OCI-LY7 (cell line): ENCODE results near the gene GALNT17. TPM values are rescaled to one million over a fixed set of nuclear protein-coding genes. Genes with fewer than 3 reads are reported as not detected.

Experiments
- BruUV-seq: library from RNA; stranded (reverse); fragments of 400-500 nt; replicated peaks from 2 replicates; lab custom pipeline; 2021; lab: Mats Ljungman, UMichigan
- CTCF ChIA-PET: fragments of 300-600 bp; sonication (Branson Sonifier 250); formaldehyde crosslinking; loops from one replicate; lab custom pipeline; 2022; ENCODE audit warnings: antibody characterized with exemption; ENCODE audit not compliant: unreplicated experiment; lab: Charles Lee
- POLR2A ChIA-PET: fragments of 300-600 bp; sonication (Branson Sonifier 250); formaldehyde crosslinking; loops from one replicate; lab custom pipeline; 2022; ENCODE audit warnings: antibody characterized with exemption; lab: Charles Lee
- DNase-seq: peaks from one replicate; pipeline ENCODE4 v3.0.0-alpha.2; 2015; ENCODE audit warnings: low spot score
- H2AFZ ChIP-seq: fragments of 200-600 bp; sonication (generic), shearing (Covaris generic); 2 replicates; pipeline ENCODE4 v1.6.1; 2014; ENCODE audit warnings: mild to moderate bottlenecking, antibody characterized with exemption, low read length, moderate library complexity
- H3K27ac ChIP-seq: fragments of 200-600 bp; sonication (generic); 2 replicates; pipeline ENCODE4 v1.5.1; 2014; ENCODE audit warnings: mixed run types, low read depth, mild to moderate bottlenecking, moderate library complexity, low read length, inconsistent platforms; ENCODE audit not compliant: poor library complexity, severe bottlenecking
- H3K36me3 ChIP-seq: fragments of 200-600 bp; sonication (generic); 2 replicates; pipeline ENCODE4 v1.6.1; 2014; ENCODE audit warnings: mild to moderate bottlenecking, antibody characterized with exemption, low read length, moderate library complexity, mixed read lengths; ENCODE audit not compliant: insufficient read depth
- H3K4me1 ChIP-seq: fragments of 200-600 bp; sonication (generic); 2 replicates; pipeline ENCODE4 v1.5.1; 2014; ENCODE audit warnings: mild to moderate bottlenecking, low read length; ENCODE audit not compliant: insufficient read depth, poor library complexity, severe bottlenecking
- H3K4me2 ChIP-seq: fragments of 200-600 bp; sonication (generic); 2 replicates; pipeline ENCODE4 v1.6.1; 2014; ENCODE audit warnings: mild to moderate bottlenecking, low read length
- H3K4me3 ChIP-seq: fragments of 200-600 bp; sonication (generic); 2 replicates; pipeline ENCODE4 v1.5.1; 2014; ENCODE audit warnings: mild to moderate bottlenecking, low read depth, low read length; ENCODE audit not compliant: poor library complexity, severe bottlenecking
- H3K79me2 ChIP-seq: fragments of 200-600 bp; sonication (generic); 2 replicates; pipeline ENCODE4 v1.6.1; 2016; ENCODE audit warnings: low read depth, mild to moderate bottlenecking, low read length, moderate library complexity, mixed read lengths; ENCODE audit not compliant: insufficient read depth
- H3K9me2 ChIP-seq: fragments of 200-600 bp; sonication (generic); 2 replicates; pipeline ENCODE4 v1.6.1; 2016; ENCODE audit warnings: mild to moderate bottlenecking, low read length, mixed read lengths; ENCODE audit not compliant: insufficient read depth
- H3K9me3 ChIP-seq: fragments of 200-600 bp; sonication (generic); 2 replicates; pipeline ENCODE4 v1.6.1; 2014; ENCODE audit warnings: mild to moderate bottlenecking, mixed run types, low read length, mixed read lengths
- H4K20me1 ChIP-seq: fragments of 200-600 bp; sonication (generic); 2 replicates; pipeline ENCODE4 v1.6.1; 2014; ENCODE audit warnings: mild to moderate bottlenecking, antibody characterized with exemption, low read length, moderate library complexity, mixed read lengths; ENCODE audit not compliant: insufficient read depth
- CTCF ChIP-seq: fragments of 200-600 bp; sonication (generic); conservative IDR thresholded peaks from 2 replicates; pipeline ENCODE4 v1.5.1; 2014; ENCODE audit warnings: mild to moderate bottlenecking, antibody characterized with exemption, low read length, moderate library complexity, mixed read lengths
- EZH2phosphoT487 ChIP-seq: fragments of 200-600 bp; sonication (generic); IDR thresholded peaks from 2 replicates; pipeline ENCODE4 v1.6.1; 2018; ENCODE audit warnings: low read depth, borderline replicate concordance, mild to moderate bottlenecking, mixed run types, antibody characterized with exemption, low read length, moderate library complexity, mixed read lengths
- intact Hi-C: fragments of 100-400 bp; cut with micrococcal nuclease; formaldehyde crosslinking; loops from one replicate; pipeline ENCODE4 v1.10.0; 2022; ENCODE audit not compliant: unreplicated experiment
- total RNA-seq, 2 experiments: library from RNA; depleted of rRNA in 1 of 2; stranded (reverse); fragments of >200 nt in 1 of 2; shearing (Covaris generic) in 1 of 2; gene quantifications; 2 replicates each; pipeline ENCODE4 v1.2.3, GENCODE V29; 2014 to 2022

GALNT17 gene
- total RNA-seq, 2 experiments from 2014 or later: not detected

GRCh38 chr7:71270558-71270957 is 138.6 kb downstream of the GALNT17 start:
- no peaks in the 10 kb centered on the region for H3K79me2 ChIP-seq
- intact Hi-C loops: no loop called here
- no peak overlapping the region for H2AFZ ChIP-seq
- BruUV-seq: no TSS peak
- no peak overlapping the region for H3K4me2 ChIP-seq
- DNase-seq: no peak
- H4K20me1 ChIP-seq: no peaks in the 10 kb centered on the region
- H3K36me3 ChIP-seq: no peaks in the 10 kb centered on the region
- H3K27ac ChIP-seq: no peak overlapping the region
- ChIA-PET POLR2A (interaction anchor here (0.7 kb wide), 1 partner anchor 178 kb away, joined by 4 read pairs; no protein-coding TSS in a partner anchor), CTCF (no interaction called here)
- H3K4me1 ChIP-seq: no peaks in the 10 kb centered on the region
- TF ChIP-seq CTCF (no peak), EZH2phosphoT487 (no peak)
- no peak overlapping the region for H3K4me3 ChIP-seq
- H3K9me2 ChIP-seq: no peaks in the 10 kb centered on the region
- H3K9me3 ChIP-seq: no peaks in the 10 kb centered on the region

DNA sequence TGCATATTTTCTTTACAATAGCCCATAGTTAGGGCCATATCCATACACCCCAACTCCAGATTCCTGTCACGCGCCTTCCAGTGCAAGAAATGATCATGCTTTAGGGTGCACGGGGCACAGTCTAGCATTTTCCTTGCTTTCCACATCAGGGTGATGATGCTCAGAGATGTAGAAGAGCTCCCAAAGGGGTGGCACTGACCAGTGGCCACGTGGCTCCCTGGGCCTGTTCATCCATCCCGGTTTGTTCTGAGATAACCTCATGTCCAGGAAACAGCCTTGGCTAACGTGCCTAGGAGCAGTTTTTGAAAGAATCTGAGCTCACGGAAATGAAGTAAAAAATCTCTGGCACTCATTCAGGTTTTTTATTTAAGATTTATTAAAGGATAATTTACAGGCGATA is 139.3 kb downstream of the GALNT17 start:
- POLR2A ChIA-PET: no interaction called here
- H3K9me2 ChIP-seq: no peaks in the 10 kb centered on the region
- CTCF ChIA-PET: no interaction called here

More for the DNA sequence above, 139.3 kb downstream of the GALNT17 start:
- Histone ChIP-seq H2AFZ (no peak overlapping the region), H4K20me1 (no peaks in the 10 kb centered on the region), H3K4me3 (no peak overlapping the region), H3K27ac (no peak overlapping the region), H3K36me3 (no peaks in the 10 kb centered on the region), H3K4me2 (no peak overlapping the region), H3K4me1 (no peaks in the 10 kb centered on the region), H3K9me3 (no peaks in the 10 kb centered on the region), H3K79me2 (no peaks in the 10 kb centered on the region)
- no TSS peak for BruUV-seq
- intact Hi-C loops: no loop called here
- no peak for TF ChIP-seq EZH2phosphoT487
- no peak for TF ChIP-seq CTCF
- no peak for DNase-seq
